Measurements from ENCODE around the gene RPS6KA5.

- TF ChIP-seq, protein P1, sequence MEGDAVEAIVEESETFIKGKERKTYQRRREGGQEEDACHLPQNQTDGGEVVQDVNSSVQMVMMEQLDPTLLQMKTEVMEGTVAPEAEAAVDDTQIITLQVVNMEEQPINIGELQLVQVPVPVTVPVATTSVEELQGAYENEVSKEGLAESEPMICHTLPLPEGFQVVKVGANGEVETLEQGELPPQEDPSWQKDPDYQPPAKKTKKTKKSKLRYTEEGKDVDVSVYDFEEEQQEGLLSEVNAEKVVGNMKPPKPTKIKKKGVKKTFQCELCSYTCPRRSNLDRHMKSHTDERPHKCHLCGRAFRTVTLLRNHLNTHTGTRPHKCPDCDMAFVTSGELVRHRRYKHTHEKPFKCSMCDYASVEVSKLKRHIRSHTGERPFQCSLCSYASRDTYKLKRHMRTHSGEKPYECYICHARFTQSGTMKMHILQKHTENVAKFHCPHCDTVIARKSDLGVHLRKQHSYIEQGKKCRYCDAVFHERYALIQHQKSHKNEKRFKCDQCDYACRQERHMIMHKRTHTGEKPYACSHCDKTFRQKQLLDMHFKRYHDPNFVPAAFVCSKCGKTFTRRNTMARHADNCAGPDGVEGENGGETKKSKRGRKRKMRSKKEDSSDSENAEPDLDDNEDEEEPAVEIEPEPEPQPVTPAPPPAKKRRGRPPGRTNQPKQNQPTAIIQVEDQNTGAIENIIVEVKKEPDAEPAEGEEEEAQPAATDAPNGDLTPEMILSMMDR (IDR thresholded peaks at IDR 0.05) = no peak
- TF ChIP-seq EZH2 (IDR thresholded peaks at IDR 0.05; ENCODE audit: borderline replicate concordance, insufficient read depth, low read depth, low read length, poor library complexity, severe bottlenecking) = no peak
Measured at GRCh38 chr14:90979515-90979914, 80.9 kb downstream of the RPS6KA5 start.
